GM12864 (cell line): ENCODE results near the gene SPEF2.

Source experiments
- DNase-seq: peaks from one replicate; pipeline ENCODE4 v3.0.0-alpha.2; 2011; ENCODE audit warnings: low read depth
- H3K4me3 ChIP-seq: 2 replicates; pipeline ENCODE4 v1.5.1; 2011; ENCODE audit warnings: mild to moderate bottlenecking, low read depth, low read length, control low read depth
- CTCF ChIP-seq: IDR thresholded peaks from 2 replicates; pipeline ENCODE4 v1.5.1; 2011; ENCODE audit warnings: low read depth, mild to moderate bottlenecking, moderate library complexity, low read length, control low read depth, inconsistent platforms; ENCODE audit errors: missing control alignments

The SPEF2 gene

DNA sequence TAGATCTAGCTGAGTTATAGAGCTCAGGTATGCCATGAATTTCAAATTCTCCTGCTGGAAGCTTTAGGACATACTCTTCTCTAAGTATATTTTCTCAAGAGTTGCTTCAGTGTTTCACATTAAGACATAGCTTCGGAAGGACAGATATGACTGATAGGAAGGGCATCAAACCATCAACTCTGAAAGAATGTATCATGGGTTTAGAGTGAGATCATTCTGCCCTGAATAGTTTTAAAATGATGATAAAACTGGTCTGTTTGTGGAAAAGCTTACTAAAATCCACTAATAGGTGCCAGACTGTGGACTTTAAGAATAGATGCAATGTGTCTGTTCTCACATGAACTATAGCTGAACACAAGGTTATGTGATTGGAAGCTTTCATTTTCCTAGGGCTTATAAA is 8.4 kb downstream of the SPEF2 start:
- no peak for DNase-seq
- no peak overlapping the region for H3K4me3 ChIP-seq
- no peak for TF ChIP-seq CTCF

DNA sequence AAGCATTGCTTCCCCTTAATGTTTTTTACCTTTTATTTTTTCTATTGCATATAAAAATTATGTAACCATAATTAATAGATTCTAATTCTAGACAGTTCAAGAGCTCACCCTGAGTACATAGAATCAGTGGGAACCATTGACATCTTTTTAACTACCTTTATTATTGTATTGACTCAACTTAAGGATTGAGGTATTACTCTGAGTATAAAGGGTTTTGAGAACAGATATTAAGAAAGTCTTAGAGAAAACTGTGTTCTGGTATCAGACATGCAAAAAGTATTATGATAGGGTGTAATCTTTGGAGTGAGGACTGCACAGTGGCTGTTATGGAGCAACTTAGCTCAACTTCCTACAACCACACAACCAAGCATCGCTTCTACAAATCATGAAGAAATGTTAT is 8.9 kb downstream of the SPEF2 start:
- no peak for DNase-seq
- no peak overlapping the region for H3K4me3 ChIP-seq
- no peak for TF ChIP-seq CTCF

- no peak for TF ChIP-seq CTCF
- no peak overlapping the region for H3K4me3 ChIP-seq
Measured at GRCh38 chr5:35634326-35634725, 16.7 kb downstream of the SPEF2 start.

GRCh38 chr5:35640623-35641022 is 23.0 kb downstream of the SPEF2 start:
- TF ChIP-seq CTCF, result no peak

More at GRCh38 chr5:35634326-35634725, 16.7 kb downstream of the SPEF2 start:
- no peak for DNase-seq

GRCh38 chr5:35644543-35644942 is 26.9 kb downstream of the SPEF2 start:
- DNase-seq, result no peak
- no peak for TF ChIP-seq CTCF

More at GRCh38 chr5:35640623-35641022, 23.0 kb downstream of the SPEF2 start:
- H3K4me3 ChIP-seq, result no peak overlapping the region
- no peak for DNase-seq

DNA sequence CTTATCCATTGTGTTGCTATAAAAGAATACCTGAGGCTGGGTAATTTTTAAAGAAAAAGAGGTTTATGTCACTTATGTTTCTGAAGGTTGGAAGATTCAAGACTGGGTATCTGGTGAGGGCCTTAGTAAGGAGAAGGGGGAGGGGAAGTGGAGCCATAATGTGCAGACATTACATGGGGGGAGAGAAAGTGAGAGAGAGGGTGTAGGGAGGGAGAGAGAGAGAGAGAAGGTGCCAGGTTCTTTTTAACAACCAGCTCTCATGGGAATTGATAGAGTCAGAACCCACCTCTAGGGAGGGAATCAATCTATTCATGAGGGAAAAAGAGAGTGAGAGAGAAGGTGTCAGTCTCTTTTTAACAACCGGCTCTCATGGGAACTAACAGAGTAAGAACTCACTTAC is 29.5 kb downstream of the SPEF2 start:
- no peak for TF ChIP-seq CTCF

More at GRCh38 chr5:35644543-35644942, 26.9 kb downstream of the SPEF2 start:
- no peak overlapping the region for H3K4me3 ChIP-seq

GRCh38 chr5:35647712-35648111 is 30.0 kb downstream of the SPEF2 start:
- DNase-seq, result no peak
- no peak for TF ChIP-seq CTCF
- H3K4me3 ChIP-seq, result no peak overlapping the region

More for the DNA sequence above, 29.5 kb downstream of the SPEF2 start:
- no peak for DNase-seq
- no peak overlapping the region for H3K4me3 ChIP-seq
